GM23338 (cell line): Measurements from ENCODE around the gene SFMBT2. TPM values are rescaled to one million over a fixed set of nuclear protein-coding genes. Genes with fewer than 3 reads are reported as not detected.

Experiments
- ATAC-seq: fragments of 200-7000 bp; cut with Tn5 transposase; 3 replicates; pipeline ENCODE4 v1.9.1; 2020
- DNase-seq: peaks from one replicate; pipeline ENCODE4 v3.0.0-alpha.2; 2015; ENCODE audit warnings: low spot score
- H2AFZ ChIP-seq: fragments of 200-600 bp; sonication (generic); 2 replicates; pipeline ENCODE4 v1.8.0; 2016; ENCODE audit warnings: antibody characterized with exemption, mild to moderate bottlenecking, moderate library complexity
- H3F3A ChIP-seq: fragments of 200-600 bp; sonication (generic); replicated peaks from 2 replicates; pipeline ENCODE4 v1.8.0; 2017; ENCODE audit warnings: antibody characterized with exemption, mixed run types, low read depth
- H3K27ac ChIP-seq: fragments of 200-600 bp; sonication (generic); 2 replicates; pipeline ENCODE4 v1.6.1; 2016; ENCODE audit warnings: low read depth
- H3K27me3 ChIP-seq: fragments of 200-600 bp; sonication (generic); 2 replicates; pipeline ENCODE4 v1.8.0; 2016; ENCODE audit warnings: mild to moderate bottlenecking, mixed run types, moderate library complexity; ENCODE audit not compliant: insufficient read depth
- H3K36me3 ChIP-seq: fragments of 200-600 bp; sonication (generic); 2 replicates; pipeline ENCODE4 v1.8.0; 2016; ENCODE audit warnings: mild to moderate bottlenecking; ENCODE audit not compliant: insufficient read depth
- H3K4me1 ChIP-seq: fragments of 200-600 bp; sonication (generic); 2 replicates; pipeline ENCODE4 v1.8.0; 2016; ENCODE audit warnings: mild to moderate bottlenecking, moderate library complexity; ENCODE audit not compliant: insufficient read depth
- H3K4me2 ChIP-seq: fragments of 200-600 bp; sonication (generic); 2 replicates; pipeline ENCODE4 v1.7.1; 2017; ENCODE audit warnings: mixed run types
- H3K4me3 ChIP-seq: fragments of 200-600 bp; sonication (generic); 2 replicates; pipeline ENCODE4 v1.6.1; 2016; ENCODE audit warnings: mixed run types
- H3K79me2 ChIP-seq: fragments of 200-600 bp; sonication (generic); replicated peaks from 2 replicates; pipeline ENCODE4 v1.8.0; 2017; ENCODE audit warnings: mild to moderate bottlenecking; ENCODE audit not compliant: insufficient read depth
- H3K9me2 ChIP-seq: fragments of 200-600 bp; sonication (generic); 2 replicates; pipeline ENCODE4 v1.8.0; 2017; ENCODE audit not compliant: insufficient read depth
- H4K20me1 ChIP-seq: fragments of 200-600 bp; sonication (generic); replicated peaks from 2 replicates; pipeline ENCODE4 v1.8.0; 2017; ENCODE audit warnings: mild to moderate bottlenecking; ENCODE audit not compliant: insufficient read depth
- H3K27ac Mint-ChIP-seq: 2 replicates; pipeline ENCODE4 v1.8.0; 2020; ENCODE audit warnings: inconsistent platforms, mild to moderate bottlenecking, moderate library complexity, mixed read lengths
- H3K27me3 Mint-ChIP-seq: 3 replicates; pipeline ENCODE4 v1.8.0; 2022; ENCODE audit warnings: low read depth, mild to moderate bottlenecking, moderate library complexity, mixed read lengths, inconsistent platforms; ENCODE audit not compliant: insufficient read depth, poor library complexity
- H3K36me3 Mint-ChIP-seq: 3 replicates; pipeline ENCODE4 v1.8.0; 2021; ENCODE audit warnings: low read depth, mild to moderate bottlenecking, inconsistent platforms, moderate library complexity, mixed read lengths
- H3K4me1 Mint-ChIP-seq: 3 replicates; pipeline ENCODE4 v1.8.0; 2020; ENCODE audit warnings: mild to moderate bottlenecking, inconsistent platforms, mixed read lengths
- H3K4me3 Mint-ChIP-seq: 3 replicates; pipeline ENCODE4 v1.8.0; 2021; ENCODE audit warnings: moderate library complexity, mild to moderate bottlenecking, inconsistent platforms, mixed read lengths
- H3K9me3 Mint-ChIP-seq: 3 replicates; pipeline ENCODE4 v1.8.0; 2020; ENCODE audit warnings: moderate library complexity, mild to moderate bottlenecking, inconsistent platforms, mixed read lengths
- CREB1 ChIP-seq: fragments of 250-450 bp; sonication (Bioruptor Pico); IDR thresholded peaks from 2 replicates; pipeline ENCODE4 v1.5.0; 2020; ENCODE audit warnings: low read depth, mild to moderate bottlenecking, moderate library complexity
- EZH2 ChIP-seq: fragments of 200-600 bp; sonication (generic); IDR thresholded peaks from one replicate; pipeline ENCODE4 v1.8.0; 2017; ENCODE audit warnings: antibody characterized with exemption, mild to moderate bottlenecking, low read depth; ENCODE audit not compliant: unreplicated experiment
- EZH2phosphoT487 ChIP-seq: fragments of 200-600 bp; sonication (generic); IDR thresholded peaks from one replicate; pipeline ENCODE4 v1.8.1; 2018; ENCODE audit warnings: antibody characterized with exemption; ENCODE audit not compliant: unreplicated experiment
- JUNB ChIP-seq: IDR thresholded peaks from one replicate; pipeline ENCODE4 v1.6.1; 2016; ENCODE audit warnings: antibody characterized with exemption; ENCODE audit not compliant: unreplicated experiment
- NANOG ChIP-seq: IDR thresholded peaks from 2 replicates; pipeline ENCODE4 v1.6.1; 2016; ENCODE audit warnings: antibody characterized with exemption, borderline replicate concordance
- POLR2AphosphoS5 ChIP-seq: IDR thresholded peaks from 2 replicates; pipeline ENCODE4 v1.6.1; 2016; ENCODE audit warnings: antibody characterized with exemption, low read depth
- STAT1 ChIP-seq: IDR thresholded peaks from one replicate; pipeline ENCODE4 v1.6.1; 2016; ENCODE audit warnings: antibody characterized with exemption; ENCODE audit not compliant: unreplicated experiment
- ZNF114 ChIP-seq: fragments of 250-450 bp; sonication (Bioruptor Pico); IDR thresholded peaks from 2 replicates; pipeline ENCODE4 v1.5.0; 2020; ENCODE audit warnings: mild to moderate bottlenecking, moderate library complexity
- ZNF331 ChIP-seq: fragments of 250-450 bp; sonication (Bioruptor Pico); IDR thresholded peaks from 2 replicates; pipeline ENCODE4 v1.5.0; 2020; ENCODE audit warnings: low read depth, mild to moderate bottlenecking, moderate library complexity
- polyA plus RNA-seq: library from polyadenylated mRNA; unstranded; fragments of >200 nt; fragmentation: Nextera tagmentation; extraction: Ambion mirVana; gene quantifications from 2 replicates; pipeline ENCODE4 v1.2.1, GENCODE V29; 2016
- total RNA-seq: library from RNA; depleted of rRNA; stranded (reverse); fragments of >200 nt; shearing (Covaris generic); gene quantifications from 2 replicates; pipeline ENCODE4 v1.2.3, GENCODE V29; 2014
- TF ChIP-seq, protein P1 (sequence below): IDR thresholded peaks from 2 replicates; pipeline ENCODE4 v1.6.1; 2016; ENCODE audit warnings: antibody characterized with exemption
- TF ChIP-seq, protein P2 (sequence below), 2 experiments: fragments of 200-600 bp in 1 of 2; sonication (generic) in 1 of 2; conservative IDR thresholded peaks; 2 replicates each; pipeline versions ENCODE4 v1.5.1 to v1.6.1; 2016 to 2017; ENCODE audit warnings: antibody characterized with exemption in 2 of 2, low read depth in 2 of 2, mild to moderate bottlenecking in 2 of 2, moderate library complexity in 1 of 2
- TF ChIP-seq, protein P3 (sequence below): IDR thresholded peaks from one replicate; pipeline ENCODE4 v1.6.1; 2018; ENCODE audit warnings: antibody characterized with exemption; ENCODE audit not compliant: unreplicated experiment

The SFMBT2 gene
- total and polyA plus RNA-seq, 2 experiments from 2014 or later: 2.7 to 6.7 TPM

DNA sequence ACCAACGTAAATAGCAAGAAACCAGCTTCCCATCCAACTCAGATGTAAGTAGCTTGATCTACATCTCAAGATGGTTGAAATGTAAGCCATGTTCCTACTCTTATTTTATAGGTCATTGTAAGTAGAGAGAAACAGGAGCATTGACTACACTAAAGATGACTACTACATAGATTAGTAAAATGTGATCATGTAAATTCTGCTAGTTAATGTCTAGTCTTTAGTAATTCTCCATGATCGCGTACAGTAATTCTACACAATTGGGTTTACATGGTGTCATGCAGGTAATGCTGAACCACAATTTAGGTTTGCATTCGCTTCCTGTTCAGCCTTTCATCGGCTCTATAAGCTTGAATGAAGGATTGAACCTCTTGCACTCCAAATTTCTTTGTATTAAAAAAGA is 14.9 kb upstream of the SFMBT2 start:
- DNase-seq (no peak), ATAC-seq (no peak)
- no peaks in the 10 kb centered on the region for H3K36me3 Mint-ChIP-seq
- H3K9me3 Mint-ChIP-seq: no peaks in the 10 kb centered on the region
- H3K27me3 ChIP-seq: peaks cover 13% of the 10 kb centered on the region
- peaks cover 42% of the 10 kb centered on the region for H3K4me1 Mint-ChIP-seq
- 0 out of 2 replicates have a peak overlapping the region, but pooled peaks have one; percentile 61 for H3K4me2 ChIP-seq
- H3K4me3 Mint-ChIP-seq: no peak overlapping the region
- no peaks in the 10 kb centered on the region for H3K9me2 ChIP-seq
- peaks cover 33% of the 10 kb centered on the region for H3K4me1 ChIP-seq
- peaks cover 19% of the 10 kb centered on the region for H3K27me3 Mint-ChIP-seq
- TF ChIP-seq CREB1 (CRISPR knock-in tag) (no peak), ZNF114 (CRISPR knock-in tag) (no peak), EZH2 (no peak), EZH2phosphoT487 (no peak), POLR2AphosphoS5 (no peak), ZNF331 (no peak), STAT1 (no peak), JUNB (no peak), NANOG (no peak)
- TF ChIP-seq, protein P1, sequence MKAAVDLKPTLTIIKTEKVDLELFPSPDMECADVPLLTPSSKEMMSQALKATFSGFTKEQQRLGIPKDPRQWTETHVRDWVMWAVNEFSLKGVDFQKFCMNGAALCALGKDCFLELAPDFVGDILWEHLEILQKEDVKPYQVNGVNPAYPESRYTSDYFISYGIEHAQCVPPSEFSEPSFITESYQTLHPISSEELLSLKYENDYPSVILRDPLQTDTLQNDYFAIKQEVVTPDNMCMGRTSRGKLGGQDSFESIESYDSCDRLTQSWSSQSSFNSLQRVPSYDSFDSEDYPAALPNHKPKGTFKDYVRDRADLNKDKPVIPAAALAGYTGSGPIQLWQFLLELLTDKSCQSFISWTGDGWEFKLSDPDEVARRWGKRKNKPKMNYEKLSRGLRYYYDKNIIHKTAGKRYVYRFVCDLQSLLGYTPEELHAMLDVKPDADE: no peak
- TF ChIP-seq, protein P2, sequence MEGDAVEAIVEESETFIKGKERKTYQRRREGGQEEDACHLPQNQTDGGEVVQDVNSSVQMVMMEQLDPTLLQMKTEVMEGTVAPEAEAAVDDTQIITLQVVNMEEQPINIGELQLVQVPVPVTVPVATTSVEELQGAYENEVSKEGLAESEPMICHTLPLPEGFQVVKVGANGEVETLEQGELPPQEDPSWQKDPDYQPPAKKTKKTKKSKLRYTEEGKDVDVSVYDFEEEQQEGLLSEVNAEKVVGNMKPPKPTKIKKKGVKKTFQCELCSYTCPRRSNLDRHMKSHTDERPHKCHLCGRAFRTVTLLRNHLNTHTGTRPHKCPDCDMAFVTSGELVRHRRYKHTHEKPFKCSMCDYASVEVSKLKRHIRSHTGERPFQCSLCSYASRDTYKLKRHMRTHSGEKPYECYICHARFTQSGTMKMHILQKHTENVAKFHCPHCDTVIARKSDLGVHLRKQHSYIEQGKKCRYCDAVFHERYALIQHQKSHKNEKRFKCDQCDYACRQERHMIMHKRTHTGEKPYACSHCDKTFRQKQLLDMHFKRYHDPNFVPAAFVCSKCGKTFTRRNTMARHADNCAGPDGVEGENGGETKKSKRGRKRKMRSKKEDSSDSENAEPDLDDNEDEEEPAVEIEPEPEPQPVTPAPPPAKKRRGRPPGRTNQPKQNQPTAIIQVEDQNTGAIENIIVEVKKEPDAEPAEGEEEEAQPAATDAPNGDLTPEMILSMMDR (conservative IDR thresholded peaks at IDR 0.05; ENCODE audit: low read depth in 2 of 2): no peak
- TF ChIP-seq, protein P3, sequence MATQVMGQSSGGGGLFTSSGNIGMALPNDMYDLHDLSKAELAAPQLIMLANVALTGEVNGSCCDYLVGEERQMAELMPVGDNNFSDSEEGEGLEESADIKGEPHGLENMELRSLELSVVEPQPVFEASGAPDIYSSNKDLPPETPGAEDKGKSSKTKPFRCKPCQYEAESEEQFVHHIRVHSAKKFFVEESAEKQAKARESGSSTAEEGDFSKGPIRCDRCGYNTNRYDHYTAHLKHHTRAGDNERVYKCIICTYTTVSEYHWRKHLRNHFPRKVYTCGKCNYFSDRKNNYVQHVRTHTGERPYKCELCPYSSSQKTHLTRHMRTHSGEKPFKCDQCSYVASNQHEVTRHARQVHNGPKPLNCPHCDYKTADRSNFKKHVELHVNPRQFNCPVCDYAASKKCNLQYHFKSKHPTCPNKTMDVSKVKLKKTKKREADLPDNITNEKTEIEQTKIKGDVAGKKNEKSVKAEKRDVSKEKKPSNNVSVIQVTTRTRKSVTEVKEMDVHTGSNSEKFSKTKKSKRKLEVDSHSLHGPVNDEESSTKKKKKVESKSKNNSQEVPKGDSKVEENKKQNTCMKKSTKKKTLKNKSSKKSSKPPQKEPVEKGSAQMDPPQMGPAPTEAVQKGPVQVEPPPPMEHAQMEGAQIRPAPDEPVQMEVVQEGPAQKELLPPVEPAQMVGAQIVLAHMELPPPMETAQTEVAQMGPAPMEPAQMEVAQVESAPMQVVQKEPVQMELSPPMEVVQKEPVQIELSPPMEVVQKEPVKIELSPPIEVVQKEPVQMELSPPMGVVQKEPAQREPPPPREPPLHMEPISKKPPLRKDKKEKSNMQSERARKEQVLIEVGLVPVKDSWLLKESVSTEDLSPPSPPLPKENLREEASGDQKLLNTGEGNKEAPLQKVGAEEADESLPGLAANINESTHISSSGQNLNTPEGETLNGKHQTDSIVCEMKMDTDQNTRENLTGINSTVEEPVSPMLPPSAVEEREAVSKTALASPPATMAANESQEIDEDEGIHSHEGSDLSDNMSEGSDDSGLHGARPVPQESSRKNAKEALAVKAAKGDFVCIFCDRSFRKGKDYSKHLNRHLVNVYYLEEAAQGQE: no peak
- H3K27ac ChIP-seq: no peak overlapping the region
- 0 out of 2 replicates have a peak, but pooled peaks cover 4% of the 10 kb centered on the region for H3F3A ChIP-seq
- no peak overlapping the region for H3K4me3 ChIP-seq
- no peaks in the 10 kb centered on the region for H4K20me1 ChIP-seq
- no peaks in the 10 kb centered on the region for H3K79me2 ChIP-seq
- no peaks in the 10 kb centered on the region for H3K36me3 ChIP-seq
- H3K27ac Mint-ChIP-seq: no peak overlapping the region
- no peak overlapping the region; the same call in 1 of the 2 replicates for H2AFZ ChIP-seq
